Measurements from ENCODE around the gene SLC38A3.

The SLC38A3 gene

GRCh38 chr3:50249457-50249856 lies 44.4 kb downstream of the SLC38A3 start:
- TF ChIP-seq CTCF (conservative IDR thresholded peaks at IDR 0.05; ENCODE audit: low read depth, low read length): no peak
- H3K4me3 ChIP-seq (ENCODE audit: low read length): no peak overlapping the region
- DNase-seq (ENCODE audit: low read depth): no peak

- H3K4me3 ChIP-seq (ENCODE audit: low read length): no peak overlapping the region
- no peak for DNase-seq (ENCODE audit: low read depth)
- no peak for TF ChIP-seq CTCF (conservative IDR thresholded peaks at IDR 0.05; ENCODE audit: low read depth, low read length)
Observed at GRCh38 chr3:50250514-50250913, 45.4 kb downstream of the SLC38A3 start.

GRCh38 chr3:50251220-50251619 lies 46.1 kb downstream of the SLC38A3 start:
- H3K4me3 ChIP-seq (ENCODE audit: low read length): no peak overlapping the region
- no peak for TF ChIP-seq CTCF (conservative IDR thresholded peaks at IDR 0.05; ENCODE audit: low read depth, low read length)
- DNase-seq (ENCODE audit: low read depth): peak; percentile 85

GRCh38 chr3:50254577-50255250 lies 49.6 kb downstream of the SLC38A3 start:
- no peak overlapping the region for H3K4me3 ChIP-seq (ENCODE audit: low read length)
- no peak for DNase-seq (ENCODE audit: low read depth)
- TF ChIP-seq CTCF (conservative IDR thresholded peaks at IDR 0.05; ENCODE audit: low read depth, low read length): no peak

- no peak overlapping the region for H3K4me3 ChIP-seq (ENCODE audit: low read length)
- TF ChIP-seq CTCF (conservative IDR thresholded peaks at IDR 0.05; ENCODE audit: low read depth, low read length): no peak
- DNase-seq (ENCODE audit: low read depth): no peak
Observed at GRCh38 chr3:50255251-50255615, 50.2 kb downstream of the SLC38A3 start.

- DNase-seq (ENCODE audit: low read depth): no peak
- H3K4me3 ChIP-seq (ENCODE audit: low read length): no peak overlapping the region
- TF ChIP-seq CTCF (conservative IDR thresholded peaks at IDR 0.05; ENCODE audit: low read depth, low read length): peak; percentile 69
Observed at GRCh38 chr3:50256978-50257890, 52.2 kb downstream of the SLC38A3 start.
